Caco-2 (cell line): Measurements from ENCODE around the gene SRRD. TPM values are rescaled to one million over a fixed set of nuclear protein-coding genes. Genes with fewer than 3 reads are reported as not detected.

Experiments used
- BruUV-seq: library from RNA; stranded (reverse); fragments of 400-500 nt; replicated peaks from 2 replicates; lab custom pipeline; 2021; lab: Mats Ljungman, UMichigan
- CTCF ChIA-PET: fragments of 300-600 bp; sonication (Branson Sonifier 250); formaldehyde crosslinking; loops from one replicate; lab custom pipeline; 2022; ENCODE audit warnings: antibody characterized with exemption; lab: Charles Lee
- POLR2A ChIA-PET: fragments of 300-600 bp; sonication (Branson Sonifier 250); formaldehyde crosslinking; loops from one replicate; lab custom pipeline; 2022; ENCODE audit warnings: antibody characterized with exemption; lab: Charles Lee
- DNase-seq, 2 experiments: peaks; one replicate each; pipeline versions ENCODE4 v3.0.0 to v3.0.0-alpha.2; 2020 to 2022
- H3K27me3 ChIP-seq: replicated peaks from 2 replicates; pipeline ENCODE4 v1.6.0; 2011; ENCODE audit warnings: low read length; ENCODE audit not compliant: control insufficient read depth, insufficient read depth
- H3K36me3 ChIP-seq: 2 replicates; pipeline ENCODE4 v1.5.1; 2011; ENCODE audit warnings: low read length; ENCODE audit not compliant: control insufficient read depth, insufficient read depth
- H3K4me1 ChIP-seq: fragments of 250-450 bp; sonication (Bioruptor Pico); 2 replicates; pipeline ENCODE4 v1.5.1; 2020; ENCODE audit warnings: mild to moderate bottlenecking
- H3K4me3 ChIP-seq: 2 replicates; pipeline ENCODE4 v1.5.1; 2011; ENCODE audit warnings: low read depth, mild to moderate bottlenecking, control low read depth, low read length
- H3K9me3 ChIP-seq: fragments of 250-450 bp; sonication (Bioruptor Pico); 2 replicates; pipeline ENCODE4 v1.5.1; 2020; ENCODE audit warnings: mild to moderate bottlenecking, moderate library complexity
- H3K27ac Mint-ChIP-seq: one replicate; pipeline ENCODE4 v1.8.0; 2022; ENCODE audit warnings: mixed read lengths; ENCODE audit not compliant: unreplicated experiment
- H3K27me3 Mint-ChIP-seq: one replicate; pipeline ENCODE4 v1.8.0; 2022; ENCODE audit warnings: mixed read lengths; ENCODE audit not compliant: insufficient read depth, unreplicated experiment
- H3K36me3 Mint-ChIP-seq: one replicate; pipeline ENCODE4 v1.8.0; 2022; ENCODE audit warnings: mild to moderate bottlenecking, mixed read lengths; ENCODE audit not compliant: insufficient read depth, unreplicated experiment
- H3K4me1 Mint-ChIP-seq: one replicate; pipeline ENCODE4 v1.8.0; 2022; ENCODE audit warnings: low read depth, mixed read lengths; ENCODE audit not compliant: unreplicated experiment
- H3K4me3 Mint-ChIP-seq: one replicate; pipeline ENCODE4 v1.8.0; 2022; ENCODE audit warnings: mild to moderate bottlenecking, moderate library complexity, mixed read lengths; ENCODE audit not compliant: unreplicated experiment
- H3K9me3 Mint-ChIP-seq: one replicate; pipeline ENCODE4 v1.8.0; 2022; ENCODE audit warnings: mixed read lengths; ENCODE audit not compliant: unreplicated experiment
- intact Hi-C: fragments of 100-400 bp; cut with micrococcal nuclease; formaldehyde crosslinking; loops from one replicate; pipeline ENCODE4 v1.10.0; 2022; ENCODE audit not compliant: unreplicated experiment
- total RNA-seq: library from RNA; stranded (reverse); gene quantifications from 2 replicates; pipeline ENCODE4 v1.2.3, GENCODE V29; 2022
- TF ChIP-seq, protein P1 (sequence below), 2 experiments: fragments of 200-600 bp in 1 of 2; IDR thresholded peaks; 1 replicate in 1 of 2; 2 replicates in 1 of 2; pipeline versions ENCODE4 v1.5.1 to v1.8.0; 2011 to 2022; ENCODE audit warnings: antibody characterized with exemption in 1 of 2, control low read depth in 1 of 2, inconsistent platforms in 1 of 2, low read depth in 1 of 2, low read length in 1 of 2, mild to moderate bottlenecking in 1 of 2, moderate library complexity in 1 of 2; ENCODE audit not compliant: insufficient read depth in 1 of 2, severe bottlenecking in 1 of 2, unreplicated experiment in 1 of 2

The SRRD gene
- total RNA-seq, 1 experiment from 2014 or later: 21.8 TPM

DNA sequence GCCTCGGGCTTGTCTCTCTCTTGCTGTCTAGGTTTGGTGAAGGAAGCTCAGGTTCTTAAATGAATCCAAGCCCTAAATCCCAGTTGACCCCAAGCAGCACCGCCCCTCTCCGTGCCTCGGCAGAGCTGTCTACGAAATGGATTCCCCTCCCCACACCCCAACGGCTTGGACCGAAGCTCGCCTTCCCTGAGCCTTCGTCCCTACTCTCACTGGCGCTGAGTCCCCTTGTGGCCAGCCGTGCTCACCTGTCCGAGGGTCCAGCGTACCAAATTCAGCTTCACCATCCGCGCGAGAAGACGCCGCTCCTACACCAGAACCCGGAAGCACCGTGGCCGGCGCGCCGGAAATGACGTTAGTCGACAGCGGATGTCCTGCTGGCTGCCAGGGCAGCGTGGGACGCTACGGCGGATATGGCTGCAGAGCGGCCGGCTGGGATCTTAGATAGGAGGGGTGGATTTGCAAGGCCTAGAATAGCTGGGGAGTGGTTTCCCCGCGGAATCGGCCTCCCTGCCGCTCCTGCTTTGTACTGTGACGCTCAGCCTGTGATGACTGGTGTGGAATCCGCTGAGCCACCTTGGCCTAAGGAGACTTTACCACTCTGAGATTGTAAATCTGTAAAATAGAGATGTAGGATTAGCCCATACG is 28.6 kb downstream of the SRRD start, which contains the start of gene TFIP11:
Gene TFIP11, minus strand, starts transcription at position 325 of the 645 bp plus-strand sequence. CDS start 2,201 bp downstream, outside the sequence.
- Histone ChIP-seq H3K36me3 (no peaks in the 10 kb centered on the region; the same call in 1 of the 2 replicates), H3K4me1 (no peaks in the 10 kb centered on the region; the same call in 1 of the 2 replicates), H3K27me3 (no peaks in the 10 kb centered on the region), H3K9me3 (no peaks in the 10 kb centered on the region), H3K4me3 (peak within 1 kb of the TSS; percentile 81)
- POLR2A ChIA-PET: interaction anchor here (1.7 kb wide), 1 partner anchor 29 kb away, joined by 13 read pairs; the partner anchor contains the start of genes HPS4 and SRRD
- Mint-ChIP-seq H3K27me3 (no peaks in the 10 kb centered on the region), H3K9me3 (no peaks in the 10 kb centered on the region), H3K36me3 (peaks cover 23% of the 10 kb centered on the region), H3K27ac (peak within 1 kb of the TSS; percentile 93), H3K4me1 (no peaks in the 10 kb centered on the region), H3K4me3 (peak within 1 kb of the TSS; percentile 94)
- no TSS peak for BruUV-seq
- CTCF ChIA-PET: interaction anchor here (1.0 kb wide), 1 partner anchor 22 kb away, joined by 3 read pairs; no protein-coding TSS in a partner anchor
- intact Hi-C loops: no loop called here
- DNase-seq: peak; percentile 93 to 94
- TF ChIP-seq, protein P1, sequence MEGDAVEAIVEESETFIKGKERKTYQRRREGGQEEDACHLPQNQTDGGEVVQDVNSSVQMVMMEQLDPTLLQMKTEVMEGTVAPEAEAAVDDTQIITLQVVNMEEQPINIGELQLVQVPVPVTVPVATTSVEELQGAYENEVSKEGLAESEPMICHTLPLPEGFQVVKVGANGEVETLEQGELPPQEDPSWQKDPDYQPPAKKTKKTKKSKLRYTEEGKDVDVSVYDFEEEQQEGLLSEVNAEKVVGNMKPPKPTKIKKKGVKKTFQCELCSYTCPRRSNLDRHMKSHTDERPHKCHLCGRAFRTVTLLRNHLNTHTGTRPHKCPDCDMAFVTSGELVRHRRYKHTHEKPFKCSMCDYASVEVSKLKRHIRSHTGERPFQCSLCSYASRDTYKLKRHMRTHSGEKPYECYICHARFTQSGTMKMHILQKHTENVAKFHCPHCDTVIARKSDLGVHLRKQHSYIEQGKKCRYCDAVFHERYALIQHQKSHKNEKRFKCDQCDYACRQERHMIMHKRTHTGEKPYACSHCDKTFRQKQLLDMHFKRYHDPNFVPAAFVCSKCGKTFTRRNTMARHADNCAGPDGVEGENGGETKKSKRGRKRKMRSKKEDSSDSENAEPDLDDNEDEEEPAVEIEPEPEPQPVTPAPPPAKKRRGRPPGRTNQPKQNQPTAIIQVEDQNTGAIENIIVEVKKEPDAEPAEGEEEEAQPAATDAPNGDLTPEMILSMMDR (IDR thresholded peaks at IDR 0.05; ENCODE audit: insufficient read depth in 1 of 2, low read depth in 1 of 2, low read length in 1 of 2, severe bottlenecking in 1 of 2, unreplicated experiment in 1 of 2): peak in 1 of 2 experiments; percentile 43

DNA sequence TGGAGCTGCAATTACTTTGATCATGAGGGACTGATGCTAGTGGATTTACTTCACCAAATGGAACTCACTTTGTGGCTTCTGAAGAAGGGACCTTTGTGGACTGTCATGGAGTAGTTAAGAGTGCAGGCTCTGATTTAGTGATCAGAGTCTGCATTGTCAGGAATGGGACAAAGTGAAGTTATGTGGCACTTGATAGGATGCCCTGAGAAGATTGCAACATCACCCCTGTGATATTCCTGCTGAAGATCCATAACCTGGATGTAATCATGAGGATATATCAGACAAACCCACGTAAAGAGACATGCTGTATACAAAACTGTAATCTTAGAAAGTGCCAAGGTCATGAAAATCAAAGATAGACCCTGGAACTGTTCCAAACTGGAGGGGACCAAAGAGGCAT is 30.2 kb downstream of the SRRD start:
- Mint-ChIP-seq H3K9me3 (no peaks in the 10 kb centered on the region), H3K36me3 (peaks cover 20% of the 10 kb centered on the region), H3K4me3 (no peak overlapping the region), H3K27ac (no peak overlapping the region), H3K27me3 (no peaks in the 10 kb centered on the region), H3K4me1 (no peaks in the 10 kb centered on the region)
- ChIA-PET CTCF (no interaction called here), POLR2A (no interaction called here)
- intact Hi-C loops: no loop called here
- Histone ChIP-seq H3K27me3 (no peaks in the 10 kb centered on the region), H3K36me3 (no peaks in the 10 kb centered on the region), H3K4me3 (no peak overlapping the region), H3K9me3 (no peaks in the 10 kb centered on the region), H3K4me1 (no peaks in the 10 kb centered on the region; the same call in 1 of the 2 replicates)
- no peak for DNase-seq
- no TSS peak for BruUV-seq
- TF ChIP-seq, protein P1 (IDR thresholded peaks at IDR 0.05; ENCODE audit: insufficient read depth in 1 of 2, low read depth in 1 of 2, low read length in 1 of 2, severe bottlenecking in 1 of 2, unreplicated experiment in 1 of 2): no peak

DNA sequence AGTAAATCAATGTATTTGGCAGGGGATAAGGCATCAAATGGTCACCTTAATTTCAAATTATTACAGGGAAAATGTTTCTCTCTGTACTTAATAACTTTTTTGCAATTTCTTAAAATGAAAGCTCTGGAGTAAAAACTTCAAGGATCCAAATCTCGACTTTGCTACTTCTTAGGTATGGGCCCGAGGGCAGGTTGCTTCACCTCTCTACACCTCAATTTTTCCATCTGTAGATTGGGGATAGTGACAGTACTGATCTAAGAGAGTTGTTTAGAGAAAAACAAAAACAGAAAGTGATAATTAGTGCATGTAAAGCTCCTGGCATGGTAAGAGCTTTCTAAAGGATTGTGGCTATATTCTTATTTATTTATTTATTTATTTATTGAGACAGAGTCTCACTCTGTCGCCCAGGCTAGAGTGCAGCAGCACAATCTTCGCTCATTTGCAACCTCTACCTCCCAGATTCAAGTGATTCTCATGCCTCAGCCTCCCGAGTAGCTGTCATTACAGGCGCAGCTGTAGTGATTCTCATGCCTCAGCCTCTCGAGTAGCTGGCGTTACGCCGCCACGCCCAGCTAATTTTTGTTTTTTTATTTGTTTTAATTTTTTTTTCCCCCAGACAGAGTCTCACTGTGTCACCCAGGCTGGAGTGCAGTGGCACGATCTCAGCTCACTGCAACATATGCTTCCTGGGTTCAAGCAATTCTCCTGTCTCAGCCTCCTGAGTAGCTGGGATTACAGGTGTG is 30.9 kb downstream of the SRRD start:
- ChIA-PET CTCF (no interaction called here), POLR2A (no interaction called here)
- Histone ChIP-seq H3K4me3 (no peak overlapping the region), H3K36me3 (no peaks in the 10 kb centered on the region), H3K27me3 (no peaks in the 10 kb centered on the region), H3K4me1 (no peaks in the 10 kb centered on the region; the same call in 1 of the 2 replicates), H3K9me3 (no peaks in the 10 kb centered on the region)
- DNase-seq: no peak
- Mint-ChIP-seq H3K9me3 (no peaks in the 10 kb centered on the region), H3K36me3 (peaks cover 13% of the 10 kb centered on the region), H3K4me3 (no peak overlapping the region), H3K4me1 (no peaks in the 10 kb centered on the region), H3K27ac (no peak overlapping the region), H3K27me3 (no peaks in the 10 kb centered on the region)
- TF ChIP-seq, protein P1 (IDR thresholded peaks at IDR 0.05; ENCODE audit: insufficient read depth in 1 of 2, low read depth in 1 of 2, low read length in 1 of 2, severe bottlenecking in 1 of 2, unreplicated experiment in 1 of 2): no peak
- BruUV-seq: no TSS peak
- intact Hi-C loops: loop anchor here (5.0 kb wide), 1 partner anchor 53 kb away; no protein-coding TSS in a partner anchor
